NCI-H187 (cell line): ENCODE measurements around the gene IPO13.

Experiments used
- DNase-seq, 2 experiments: peaks; one replicate each; lab custom pipeline; 2025; lab: John Stamatoyannopoulos, UW

The IPO13 gene, protein sequence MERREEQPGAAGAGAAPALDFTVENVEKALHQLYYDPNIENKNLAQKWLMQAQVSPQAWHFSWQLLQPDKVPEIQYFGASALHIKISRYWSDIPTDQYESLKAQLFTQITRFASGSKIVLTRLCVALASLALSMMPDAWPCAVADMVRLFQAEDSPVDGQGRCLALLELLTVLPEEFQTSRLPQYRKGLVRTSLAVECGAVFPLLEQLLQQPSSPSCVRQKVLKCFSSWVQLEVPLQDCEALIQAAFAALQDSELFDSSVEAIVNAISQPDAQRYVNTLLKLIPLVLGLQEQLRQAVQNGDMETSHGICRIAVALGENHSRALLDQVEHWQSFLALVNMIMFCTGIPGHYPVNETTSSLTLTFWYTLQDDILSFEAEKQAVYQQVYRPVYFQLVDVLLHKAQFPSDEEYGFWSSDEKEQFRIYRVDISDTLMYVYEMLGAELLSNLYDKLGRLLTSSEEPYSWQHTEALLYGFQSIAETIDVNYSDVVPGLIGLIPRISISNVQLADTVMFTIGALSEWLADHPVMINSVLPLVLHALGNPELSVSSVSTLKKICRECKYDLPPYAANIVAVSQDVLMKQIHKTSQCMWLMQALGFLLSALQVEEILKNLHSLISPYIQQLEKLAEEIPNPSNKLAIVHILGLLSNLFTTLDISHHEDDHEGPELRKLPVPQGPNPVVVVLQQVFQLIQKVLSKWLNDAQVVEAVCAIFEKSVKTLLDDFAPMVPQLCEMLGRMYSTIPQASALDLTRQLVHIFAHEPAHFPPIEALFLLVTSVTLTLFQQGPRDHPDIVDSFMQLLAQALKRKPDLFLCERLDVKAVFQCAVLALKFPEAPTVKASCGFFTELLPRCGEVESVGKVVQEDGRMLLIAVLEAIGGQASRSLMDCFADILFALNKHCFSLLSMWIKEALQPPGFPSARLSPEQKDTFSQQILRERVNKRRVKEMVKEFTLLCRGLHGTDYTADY

DNA sequence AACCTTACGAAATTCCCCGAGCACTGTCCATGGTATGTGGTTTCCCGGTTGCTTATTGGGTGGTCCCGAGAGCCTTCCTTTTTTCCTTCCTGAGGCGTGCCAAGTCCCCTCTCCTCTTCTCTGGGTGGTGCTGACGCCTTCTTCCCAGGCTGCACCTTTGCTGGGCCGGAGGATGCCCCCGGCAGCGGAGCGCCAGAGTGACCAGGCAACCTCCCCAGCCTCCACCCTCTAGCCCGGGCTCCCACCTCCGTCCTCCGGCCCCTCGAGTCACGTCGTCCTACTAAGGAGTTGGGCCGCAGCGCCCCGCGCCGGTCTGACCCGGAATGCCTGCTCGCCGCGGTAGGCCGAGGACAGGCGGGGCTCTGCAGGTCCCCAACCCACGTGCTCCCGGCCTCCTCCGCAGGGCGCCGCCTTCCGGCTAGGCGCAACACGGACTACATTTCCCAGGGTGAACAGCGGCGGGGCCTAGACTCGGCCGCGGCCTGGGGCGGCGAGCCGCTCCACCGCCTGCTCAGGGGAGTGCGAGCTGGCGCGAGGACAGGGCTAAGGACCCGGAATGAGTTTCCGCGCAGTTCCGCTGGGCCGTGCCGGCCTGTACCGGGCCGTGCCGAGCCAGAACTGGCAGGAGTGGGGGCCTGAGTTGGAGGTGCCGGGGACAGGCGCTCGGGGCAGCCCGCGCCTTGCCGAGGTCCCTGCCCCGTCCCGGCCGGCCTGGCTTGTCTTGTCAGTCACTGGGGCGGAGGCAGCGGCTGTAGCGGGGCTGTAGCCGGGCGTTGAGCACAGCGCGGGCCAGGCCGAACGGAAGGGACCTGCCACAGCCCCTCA lies at the start of gene IPO13:
IPO13 (plus strand) TSS at position 715 of the 825 bp plus-strand sequence. CDS start 651 bp downstream, outside the sequence.
- peak; percentile 90 to 93 for DNase-seq

DNA sequence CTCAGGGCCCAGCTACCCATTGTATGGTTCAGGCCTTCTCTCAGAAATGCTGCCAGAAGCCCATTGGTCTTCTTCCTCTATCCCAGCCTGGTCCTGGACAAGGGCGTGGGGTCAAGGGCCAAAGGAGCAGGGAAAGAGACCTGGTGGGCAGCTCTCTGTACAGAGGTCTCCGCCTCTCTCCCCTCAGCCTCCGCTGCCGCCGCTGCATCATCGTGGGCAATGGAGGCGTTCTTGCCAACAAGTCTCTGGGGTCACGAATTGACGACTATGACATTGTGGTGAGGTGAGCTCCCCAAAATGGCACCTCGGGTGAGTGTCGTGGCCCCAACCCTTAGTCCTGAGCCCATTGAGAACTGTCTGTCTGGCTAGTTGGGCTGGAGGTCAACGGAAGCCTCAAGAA lies 47.8 kb upstream of the IPO13 start:
- DNase-seq, result no peak

DNA sequence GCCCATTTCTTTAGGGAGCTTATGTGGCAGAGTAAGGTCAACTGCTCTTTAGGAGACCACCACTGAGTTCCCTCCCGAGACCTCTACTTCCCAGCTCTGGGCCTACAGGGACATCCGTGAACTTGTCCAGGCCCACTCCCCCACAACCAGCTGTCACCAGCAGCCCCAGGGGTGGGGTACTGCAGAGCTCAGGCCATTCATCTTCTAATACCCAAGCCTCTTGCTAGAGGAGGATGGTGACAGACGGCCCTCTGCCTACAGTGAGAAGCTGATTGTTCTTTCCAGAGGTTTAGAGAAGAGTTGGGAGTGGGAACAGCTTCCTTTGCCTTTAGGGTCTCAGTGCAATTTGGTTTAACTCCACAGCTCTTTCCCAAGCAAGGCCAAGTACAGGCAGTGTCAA lies 46.4 kb upstream of the IPO13 start:
- no peak for DNase-seq

GRCh38 chr1:43901196-43901961 lies 45.4 kb upstream of the IPO13 start:
- DNase-seq, result no peak

DNA sequence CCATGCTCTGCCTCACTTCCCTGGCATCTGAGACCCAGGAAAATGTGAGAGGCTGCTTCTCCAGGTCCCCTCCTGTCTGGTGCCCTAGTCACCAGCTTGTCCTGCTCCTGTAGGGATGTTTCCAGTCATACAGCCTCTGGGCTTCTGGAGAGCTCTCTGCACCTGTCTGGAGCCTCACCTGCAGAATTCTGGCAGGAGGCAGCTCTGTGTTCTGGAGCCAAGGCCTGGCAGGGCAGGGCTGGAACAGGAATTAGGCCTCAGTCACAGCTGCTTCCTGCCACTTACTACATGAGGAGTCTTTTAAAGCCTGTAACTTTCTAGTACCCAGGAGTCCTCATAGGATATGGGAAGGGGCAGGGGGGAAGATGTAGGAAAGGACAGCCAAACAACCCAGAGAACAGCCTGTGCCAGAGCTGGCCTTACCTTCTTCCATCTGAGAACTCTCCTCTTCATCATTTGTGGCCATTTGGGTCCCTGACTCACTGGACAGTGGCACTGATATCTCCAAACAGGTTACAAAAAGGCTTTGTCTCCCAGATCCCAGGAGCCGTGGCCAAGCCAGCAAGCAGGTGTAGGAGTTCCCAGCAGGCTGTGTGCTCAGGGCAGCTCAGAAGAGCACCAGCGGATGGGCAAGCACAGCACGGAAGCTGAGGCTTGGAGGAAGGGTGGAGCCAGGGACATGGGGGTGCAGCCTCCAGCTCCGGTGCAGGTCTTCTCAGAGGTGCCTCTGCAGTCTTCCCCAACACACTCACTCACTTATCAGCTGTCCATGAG lies 44.5 kb upstream of the IPO13 start:
- DNase-seq, result no peak

- no peak for DNase-seq
These were observed 41.8 kb upstream of the IPO13 start for GRCh38 chr1:43904660-43905551.

- no peak for DNase-seq
These were observed 38.5 kb upstream of the IPO13 start for GRCh38 chr1:43908226-43908625.

GRCh38 chr1:43908858-43909257 lies 37.9 kb upstream of the IPO13 start:
- no peak for DNase-seq

DNA sequence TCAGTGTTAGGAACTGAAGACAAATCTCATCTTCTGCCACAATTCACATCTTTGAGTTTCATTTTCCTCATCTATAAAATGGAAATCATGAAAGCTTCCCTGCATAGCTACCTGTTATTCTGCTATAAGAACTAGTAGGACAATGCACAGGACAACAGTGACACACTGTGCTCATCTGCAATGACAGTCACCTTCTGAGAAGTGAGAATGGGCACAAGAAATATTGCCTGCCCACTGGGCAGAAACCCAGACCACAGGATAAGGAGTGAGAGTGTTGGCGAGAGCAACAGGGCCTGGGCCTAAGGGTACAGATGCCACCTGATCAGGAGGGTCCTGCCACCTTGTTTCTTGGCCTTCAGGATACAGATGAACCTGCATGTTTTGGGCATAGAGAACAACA lies 36.4 kb upstream of the IPO13 start:
- DNase-seq, result no peak

DNA sequence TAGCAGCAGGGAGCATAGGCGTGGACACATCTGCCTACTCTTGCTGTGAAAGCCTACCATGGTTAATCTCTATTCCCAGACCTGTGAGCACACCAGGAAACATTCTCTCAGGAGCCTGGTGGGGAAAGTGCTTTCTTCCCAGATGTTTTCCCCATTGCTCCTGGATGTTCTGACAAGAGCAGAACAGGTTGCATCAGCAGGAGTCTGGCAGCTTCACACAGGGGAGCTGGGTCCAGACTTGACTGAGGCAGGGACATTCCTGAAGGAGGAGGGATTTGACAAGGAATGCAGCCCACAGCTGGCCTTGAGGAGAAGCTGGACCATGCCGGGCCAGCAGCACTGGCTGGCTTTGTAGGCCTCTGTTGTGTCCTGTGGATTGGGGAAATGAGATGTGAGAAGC lies 34.1 kb upstream of the IPO13 start:
- DNase-seq, result no peak

DNA sequence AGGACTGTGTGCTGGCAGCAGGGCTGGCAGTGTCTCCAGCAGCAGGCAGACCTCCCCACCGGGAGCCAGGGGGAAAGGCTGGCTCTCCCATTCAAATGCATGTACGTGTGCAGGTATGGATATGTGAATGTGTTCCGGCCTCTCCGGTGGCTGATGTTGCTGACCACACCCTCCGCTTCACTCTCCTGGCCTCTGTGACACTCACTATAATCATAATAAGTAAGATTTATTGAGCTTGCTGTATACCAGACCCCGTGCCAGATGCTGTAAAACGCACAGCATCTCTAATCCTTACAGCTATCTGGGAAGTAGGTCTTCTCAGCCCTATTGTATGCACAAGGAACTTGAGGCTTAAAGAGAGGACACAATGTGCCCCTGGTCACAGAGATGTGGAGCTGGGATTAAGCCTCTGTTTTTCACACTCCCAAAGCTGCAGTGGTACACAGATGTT lies 33.7 kb upstream of the IPO13 start:
- no peak for DNase-seq

DNA sequence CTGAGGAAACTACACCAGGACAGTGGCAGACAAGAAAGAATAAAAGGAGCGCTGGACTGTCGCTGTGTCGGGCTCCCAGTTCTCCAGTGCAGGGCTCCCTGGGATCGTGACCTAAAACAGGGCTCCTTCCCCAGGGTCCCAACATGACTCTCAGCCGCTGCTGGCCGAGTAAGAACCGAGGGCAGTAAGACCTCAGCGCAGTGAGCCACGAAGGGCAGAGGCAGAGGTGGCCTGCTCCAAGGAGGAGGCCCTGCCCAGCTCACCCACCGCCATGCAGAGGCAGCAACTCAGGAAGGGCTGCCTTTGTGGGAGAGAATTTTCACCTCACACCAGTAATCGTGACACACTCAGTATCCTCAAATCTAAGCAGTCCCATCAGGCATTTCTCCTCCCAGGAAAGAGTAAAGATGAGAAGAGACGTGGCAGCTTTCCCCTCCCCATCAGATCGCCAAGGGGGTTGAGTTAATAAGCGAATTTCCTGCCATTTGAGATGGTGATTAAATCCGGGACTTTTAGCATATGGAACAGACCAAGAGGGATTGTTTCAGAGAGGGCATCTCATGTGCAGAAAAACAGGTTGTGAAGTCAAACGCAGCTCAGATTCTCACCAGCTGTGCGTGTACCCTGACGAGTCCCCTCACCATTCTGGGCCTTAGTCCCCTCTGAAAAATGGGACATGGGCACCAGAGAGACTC lies 32.9 kb upstream of the IPO13 start:
- no peak for DNase-seq

DNA sequence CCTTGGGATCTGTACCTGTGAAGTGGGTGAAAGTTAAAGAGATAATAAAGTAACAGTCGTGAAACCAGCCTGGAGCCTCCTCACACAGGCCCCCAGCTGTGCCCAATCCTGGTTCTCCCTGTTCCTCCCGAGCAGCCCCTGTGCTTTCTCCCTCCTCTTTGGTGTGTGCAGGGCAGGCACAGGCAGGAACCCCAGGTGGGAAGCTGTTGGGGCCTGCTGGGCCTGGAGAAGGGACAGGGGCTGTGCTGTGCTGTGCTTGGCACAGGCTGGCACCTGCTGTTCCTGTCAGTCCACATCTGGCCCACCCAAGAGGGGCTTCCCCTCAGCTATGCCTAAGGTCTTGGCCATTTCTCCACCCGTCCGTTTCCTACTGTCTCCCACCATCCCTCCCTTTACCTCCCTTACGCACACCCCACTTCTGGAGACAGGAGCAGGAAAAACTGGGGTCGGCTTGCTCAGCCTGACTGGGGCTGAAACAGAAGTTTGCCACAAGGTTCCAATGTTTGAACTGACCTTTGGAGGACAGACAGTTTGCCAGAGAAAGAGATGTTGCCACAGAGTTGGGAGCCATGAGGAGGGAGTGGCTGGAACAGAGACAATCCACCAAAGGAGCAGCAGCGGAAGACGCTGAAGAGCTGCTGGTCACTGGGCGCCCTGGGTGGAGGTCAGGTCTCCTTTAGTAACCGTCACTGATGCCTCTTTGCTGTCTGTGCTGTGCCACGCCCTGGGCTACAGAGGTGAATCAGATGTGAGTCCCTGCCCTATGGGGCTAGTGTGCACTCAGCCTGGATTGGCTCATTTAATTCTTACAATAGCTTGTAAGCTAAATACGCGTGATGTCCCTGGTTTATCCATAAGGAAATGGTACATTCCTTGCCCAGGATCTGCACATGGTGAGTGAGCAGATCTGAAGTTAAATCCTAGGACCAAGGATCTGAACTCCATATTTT lies 31.9 kb upstream of the IPO13 start:
- DNase-seq, result no peak

- no peak for DNase-seq
These were observed 26.8 kb upstream of the IPO13 start for GRCh38 chr1:43919906-43920305.

DNA sequence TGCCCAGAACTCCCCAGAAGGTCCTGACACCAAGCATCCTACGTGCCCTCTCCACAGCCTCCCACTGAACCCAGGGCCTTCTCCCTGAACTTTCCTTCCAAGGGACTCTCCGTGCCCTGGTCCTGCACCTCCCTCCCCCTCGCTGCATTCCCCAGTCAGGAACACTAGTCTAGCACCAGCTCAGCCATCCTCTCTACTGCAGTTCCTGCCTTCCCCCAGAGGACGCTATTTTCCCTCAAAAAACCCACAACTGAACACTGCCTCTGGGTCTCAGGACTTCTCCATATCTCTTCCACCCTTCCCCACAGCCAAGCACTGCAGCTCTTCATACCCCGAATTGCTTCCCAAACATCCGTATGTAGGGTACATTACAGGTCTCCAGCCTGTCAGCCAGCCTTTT lies 25.7 kb upstream of the IPO13 start:
- no peak for DNase-seq

DNA sequence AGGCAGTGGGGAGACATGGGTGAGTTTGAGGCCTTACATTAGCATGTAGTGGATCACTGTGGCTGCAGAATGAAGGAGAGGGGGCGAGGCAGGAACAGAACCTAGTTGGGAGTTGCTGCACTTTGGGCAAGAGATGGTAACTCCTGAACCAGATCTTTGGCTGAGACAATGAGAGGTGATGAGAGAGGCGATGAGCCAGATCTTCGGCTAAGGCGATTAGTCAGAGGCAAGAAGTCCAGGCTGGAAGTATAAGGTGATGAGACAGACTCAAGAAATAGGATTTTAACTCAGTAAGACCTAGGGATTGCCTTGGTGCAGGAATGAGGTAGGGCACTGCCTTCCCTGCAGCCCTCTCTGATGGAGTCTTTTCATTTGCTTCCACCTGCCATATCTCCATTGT lies 22.2 kb upstream of the IPO13 start:
- DNase-seq, result no peak

- DNase-seq, result no peak
These were observed 20.9 kb upstream of the IPO13 start for GRCh38 chr1:43925846-43926245.
